H1 (cell line): Measurements from ENCODE around the gene LRRC56. TPM values are rescaled to one million over a fixed set of nuclear protein-coding genes. Genes with fewer than 3 reads are reported as not detected.

ENCODE experiments used
- CTCF ChIA-PET: fragments of 300-600 bp; sonication (Branson Sonifier 250); formaldehyde crosslinking; loops from one replicate; lab custom pipeline; 2021; ENCODE audit not compliant: partially characterized antibody; lab: Charles Lee
- POLR2A ChIA-PET: fragments of 300-600 bp; sonication (Branson Sonifier 250); formaldehyde crosslinking; loops from one replicate; lab custom pipeline; 2021; ENCODE audit warnings: inconsistent platforms; ENCODE audit not compliant: partially characterized antibody; lab: Charles Lee
- DNase-seq, 2 experiments: peaks; one replicate each; pipeline versions ENCODE4 v3.0.0 to v3.0.0-alpha.2; 2010 to 2022; ENCODE audit warnings: low spot score in 2 of 2, low read depth in 1 of 2, mixed read lengths in 1 of 2
- FAIRE-seq: peaks from 2 replicates; lab custom pipeline; 2011; peaks lifted over from hg19 to GRCh38; lab: Jason Lieb, UNC
- H2AFZ ChIP-seq: 2 replicates; pipeline ENCODE4 v1.8.1; 2012; ENCODE audit warnings: low read length, inconsistent platforms
- H2AK5ac ChIP-seq: 2 replicates; pipeline ENCODE4 v1.6.1; 2013; ENCODE audit warnings: low read depth, low read length
- H2BK120ac ChIP-seq: replicated peaks from 2 replicates; pipeline ENCODE3; 2013; ENCODE audit warnings: low read depth, low read length, inconsistent platforms
- H2BK12ac ChIP-seq: 2 replicates; pipeline ENCODE4 v1.6.1; 2013; ENCODE audit warnings: low read depth, low read length
- H2BK15ac ChIP-seq: 2 replicates; pipeline ENCODE4 v1.6.1; 2013; ENCODE audit warnings: low read length
- H2BK20ac ChIP-seq: 2 replicates; pipeline ENCODE4 v1.6.1; 2013; ENCODE audit warnings: low read length
- H2BK5ac ChIP-seq: 2 replicates; pipeline ENCODE4 v1.6.1; 2013; ENCODE audit warnings: low read depth, low read length
- H3K14ac ChIP-seq: 2 replicates; pipeline ENCODE4 v1.6.1; 2013; ENCODE audit warnings: inconsistent platforms; ENCODE audit not compliant: insufficient read length
- H3K18ac ChIP-seq: 2 replicates; pipeline ENCODE4 v1.6.1; 2013; ENCODE audit warnings: low read length; ENCODE audit errors: extremely low read depth
- H3K23ac ChIP-seq: 2 replicates; pipeline ENCODE4 v1.6.1; 2013; ENCODE audit warnings: inconsistent platforms; ENCODE audit not compliant: insufficient read length
- H3K23me2 ChIP-seq: 2 replicates; pipeline ENCODE4 v1.6.1; 2013; ENCODE audit warnings: low read depth, low read length
- H3K27ac ChIP-seq: 2 replicates; pipeline ENCODE4 v1.6.1; 2011; ENCODE audit warnings: low read depth, low read length, inconsistent platforms
- H3K27me3 ChIP-seq, 4 experiments: replicated peaks in 1 of 4; 1 replicate in 1 of 4; 2 replicates in 3 of 4; pipeline versions ENCODE4 v1.6.1 to v1.8.1; 2011 to 2013; ENCODE audit warnings: low read length in 3 of 4, mild to moderate bottlenecking in 3 of 4, inconsistent platforms in 2 of 4, mixed read lengths in 2 of 4, moderate library complexity in 1 of 4; ENCODE audit not compliant: control insufficient read depth in 3 of 4, insufficient read depth in 3 of 4; ENCODE audit errors: extremely low read depth in 1 of 4
- H3K36me3 ChIP-seq, 4 experiments: 2 replicates each; pipeline versions ENCODE4 v1.6.1 to v1.8.1; 2011 to 2013; ENCODE audit warnings: mild to moderate bottlenecking in 4 of 4, low read length in 3 of 4, moderate library complexity in 2 of 4, control low read depth in 1 of 4, inconsistent platforms in 1 of 4; ENCODE audit not compliant: insufficient read depth in 4 of 4, control insufficient read depth in 2 of 4
- H3K4ac ChIP-seq: replicated peaks from 2 replicates; pipeline ENCODE3; 2013; ENCODE audit warnings: low read length, low read depth, mixed read lengths, inconsistent platforms; ENCODE audit not compliant: insufficient read length
- H3K4me1 ChIP-seq, 4 experiments: replicated peaks in 1 of 4; 1 replicate in 1 of 4; 2 replicates in 3 of 4; pipeline versions ENCODE4 v1.6.1 to v1.8.1; 2011 to 2013; ENCODE audit warnings: low read length in 3 of 4, inconsistent platforms in 2 of 4, mixed read lengths in 1 of 4; ENCODE audit not compliant: insufficient read depth in 4 of 4, control insufficient read depth in 3 of 4
- H3K4me2 ChIP-seq, 2 experiments: 2 replicates each; pipeline versions ENCODE4 v1.6.1 to v1.8.1; 2011 to 2013; ENCODE audit warnings: low read depth in 2 of 2, low read length in 2 of 2, control low read depth in 1 of 2, inconsistent platforms in 1 of 2, mild to moderate bottlenecking in 1 of 2; ENCODE audit not compliant: insufficient read depth in 1 of 2
- H3K4me3 ChIP-seq, 4 experiments: fragments of 200-600, 300-600 bp in 1 of 4; sonication (generic), shearing (Covaris generic), sonication (Bioruptor Twin) in 1 of 4; 2 replicates each; pipeline versions ENCODE4 v1.5.1 to v1.8.1; 2011 to 2016; ENCODE audit warnings: low read length in 4 of 4, low read depth in 3 of 4, control low read depth in 2 of 4, inconsistent platforms in 2 of 4, mild to moderate bottlenecking in 2 of 4, mixed read lengths in 1 of 4, moderate library complexity in 1 of 4; ENCODE audit not compliant: insufficient read depth in 2 of 4; ENCODE audit errors: extremely low read depth in 1 of 4
- H3K56ac ChIP-seq: replicated peaks from 2 replicates; pipeline ENCODE3; 2013; ENCODE audit warnings: low read depth, mild to moderate bottlenecking, mixed read lengths, low read length, inconsistent platforms; ENCODE audit not compliant: insufficient read length
- H3K79me1 ChIP-seq: 2 replicates; pipeline ENCODE4 v1.6.1; 2013; ENCODE audit warnings: low read depth, low read length, control low read depth
- H3K79me2 ChIP-seq, 2 experiments: 2 replicates each; pipeline versions ENCODE4 v1.6.1 to v1.8.1; 2012 to 2013; ENCODE audit warnings: low read length in 2 of 2, mild to moderate bottlenecking in 2 of 2, inconsistent platforms in 1 of 2; ENCODE audit not compliant: insufficient read depth in 2 of 2, control insufficient read depth in 1 of 2
- H3K9ac ChIP-seq, 4 experiments: replicated peaks in 1 of 4; 1 replicate in 1 of 4; 2 replicates in 3 of 4; pipeline versions ENCODE4 v1.6.1 to v1.8.1; 2011 to 2013; ENCODE audit warnings: low read depth in 3 of 4, low read length in 3 of 4, control low read depth in 2 of 4, mild to moderate bottlenecking in 2 of 4, moderate library complexity in 2 of 4, inconsistent platforms in 1 of 4; ENCODE audit errors: extremely low read depth in 1 of 4
- H3K9me3 ChIP-seq, 2 experiments: 2 replicates each; pipeline versions ENCODE4 v1.6.1 to v1.8.1; 2012 to 2013; ENCODE audit warnings: mild to moderate bottlenecking in 2 of 2, moderate library complexity in 2 of 2, control low read depth in 1 of 2, inconsistent platforms in 1 of 2, low read depth in 1 of 2, low read length in 1 of 2, mixed read lengths in 1 of 2; ENCODE audit not compliant: insufficient read depth in 2 of 2
- H4K20me1 ChIP-seq, 2 experiments: replicated peaks in 1 of 2; 2 replicates each; pipeline versions ENCODE3 to v1.8.1; 2011 to 2013; ENCODE audit warnings: inconsistent platforms in 2 of 2, low read length in 2 of 2, mild to moderate bottlenecking in 1 of 2; ENCODE audit not compliant: insufficient read depth in 2 of 2, control insufficient read depth in 1 of 2
- H4K5ac ChIP-seq: 2 replicates; pipeline ENCODE4 v1.6.1; 2013; ENCODE audit warnings: low read length, low read depth, mixed read lengths, inconsistent platforms; ENCODE audit not compliant: insufficient read length
- H4K8ac ChIP-seq: 2 replicates; pipeline ENCODE4 v1.8.0; 2013; ENCODE audit warnings: mild to moderate bottlenecking, moderate library complexity, low read length, inconsistent platforms; ENCODE audit not compliant: insufficient read depth; ENCODE audit errors: extremely low read depth
- H4K91ac ChIP-seq: replicated peaks from 2 replicates; pipeline ENCODE3; 2013; ENCODE audit warnings: low read length, mixed read lengths, inconsistent platforms; ENCODE audit not compliant: insufficient read length
- CBX8 ChIP-seq: fragments of 300-800, 300-1000 bp; sonication (generic); IDR thresholded peaks from 2 replicates; pipeline ENCODE4 v1.7.1; 2016; ENCODE audit warnings: low read depth, low read length, borderline replicate concordance
- CREB1 ChIP-seq: IDR thresholded peaks from 2 replicates; pipeline ENCODE4 v1.6.1; 2012; ENCODE audit warnings: inconsistent platforms
- E2F6 ChIP-seq: IDR thresholded peaks from 2 replicates; pipeline ENCODE4 v1.6.1; 2012; ENCODE audit warnings: inconsistent platforms
- EP300 ChIP-seq, 2 experiments: IDR thresholded peaks; 1 replicate in 1 of 2; 2 replicates in 1 of 2; pipeline ENCODE4 v1.6.1; 2011 to 2012; ENCODE audit warnings: low read depth in 2 of 2, low read length in 2 of 2, mild to moderate bottlenecking in 2 of 2, borderline replicate concordance in 1 of 2, inconsistent platforms in 1 of 2, moderate library complexity in 1 of 2
- GTF2F1 ChIP-seq: IDR thresholded peaks from 2 replicates; pipeline ENCODE4 v1.6.1; 2012; ENCODE audit warnings: low read depth, low read length, improper control_type of control experiment, borderline replicate concordance
- MAX ChIP-seq: IDR thresholded peaks from 2 replicates; pipeline ENCODE4 v1.6.1; 2012; ENCODE audit warnings: inconsistent platforms
- POLR2AphosphoS5 ChIP-seq: IDR thresholded peaks from 2 replicates; pipeline ENCODE4 v1.6.1; 2011; ENCODE audit warnings: low read depth, low read length
- RAD21 ChIP-seq, 2 experiments: IDR thresholded peaks in 1 of 2; conservative IDR thresholded peaks in 1 of 2; 2 replicates each; pipeline ENCODE4 v1.6.1; 2011; ENCODE audit warnings: low read depth in 2 of 2, low read length in 2 of 2, improper control_type of control experiment in 1 of 2, inconsistent platforms in 1 of 2, mild to moderate bottlenecking in 1 of 2, moderate library complexity in 1 of 2
- SIRT6 ChIP-seq: IDR thresholded peaks from one replicate; pipeline ENCODE4 v1.7.1; 2012; ENCODE audit warnings: low read length, inconsistent platforms
- WGBS, 2 experiments: shearing (Covaris generic) in 1 of 2; methylation state at CpG; one replicate each; pipeline versions ENCODE4 v1.1.6 to v1.1.7; 2013 to 2015; ENCODE audit warnings: low lambda C conversion rate in 2 of 2, mixed read lengths in 2 of 2, inconsistent platforms in 1 of 2, low coverage in 1 of 2, missing lambda C conversion rate in 1 of 2; ENCODE audit not compliant: insufficient replicate concordance in 2 of 2, insufficient coverage in 1 of 2, insufficient read length in 1 of 2; ENCODE audit errors: extremely low coverage in 1 of 2, missing lambda C conversion rate in 1 of 2; 5-methylcytosine and 5-hydroxymethylcytosine counted together
- polyA plus RNA-seq, 7 experiments: library from polyadenylated mRNA; depleted of rRNA in 3 of 7; stranded (reverse) in 5 of 7; unstranded in 2 of 7; fragments of >200 nt in 5 of 7; fragments of 200-250 nt in 2 of 7; gene quantifications; 1 replicate in 5 of 7; 2 replicates in 1 of 7; 4 replicates in 1 of 7; pipeline versions ENCODE4 v1.2.1 to v1.2.3, GENCODE V29; 2011 to 2013; ENCODE audit warnings: missing spikeins in 2 of 7, mixed read lengths in 2 of 7
- total RNA-seq: library from RNA; stranded (reverse); fragmentation: NEBNext Ultra II Directional; extraction: Animal tissue kit (Norgen Biotek cat#: 25700); gene quantifications from 2 replicates; pipeline ENCODE4 v1.2.1, GENCODE V29; 2021

Gene LRRC56
- total and polyA plus RNA-seq, 2 of the 8 experiments (the other 6 are each of a cell fraction or from before 2014, with no cell fraction given): 0.94 to 1.9 TPM

- Histone ChIP-seq H3K9ac (no peak overlapping the region), H2BK12ac (no peak overlapping the region), H2BK5ac (peak overlapping the region; percentile 18; the same call in 1 of the 2 replicates), H3K4me3 (no peak overlapping the region), H4K20me1 (peaks cover 4 to 11% of the 10 kb centered on the region in 2 experiments), H3K27ac (no peak overlapping the region), H3K18ac (no peak overlapping the region), H3K56ac (no peak overlapping the region), H3K4me1 (no peaks in the 10 kb centered on the region), H2AFZ (no peak overlapping the region), H2AK5ac (peak overlapping the region; percentile 29), H3K9me3 (peaks cover 11 to 19% of the 10 kb centered on the region in 2 experiments; a peak in 3 of 4 replicates), H4K5ac (no peak overlapping the region), H3K36me3 (peaks cover 17 to 50% (median 33%) of the 10 kb centered on the region in 4 experiments; a peak in 7 of 8 replicates), H3K23ac (no peak overlapping the region), H4K91ac (peak overlapping the region; percentile 65), H2BK15ac (no peak overlapping the region; the same call in 1 of the 2 replicates), H4K8ac (no peak overlapping the region), H3K4ac (no peak overlapping the region), H3K4me2 (no peak overlapping the region), H3K79me2 (no peaks in the 10 kb centered on the region), H3K79me1 (no peaks in the 10 kb centered on the region; the same call in none of the 2 replicates), H3K23me2 (no peaks in the 10 kb centered on the region), H2BK20ac (no peak overlapping the region), H3K27me3 (no peaks in the 10 kb centered on the region), H2BK120ac (no peak overlapping the region), H3K14ac (no peak overlapping the region)
- DNase-seq (peak in 1 of 2 experiments; percentile 52), FAIRE-seq (no peak)
- ChIA-PET POLR2A (interaction anchor here (1.4 to 1.7 kb wide), 3 partner anchors 9 to 80 kb away, joined by 3 to 11 read pairs (median 4); partner anchors contain the start of gene RNH1), CTCF (interaction anchor here (1.7 kb wide), 1 partner anchor 49 kb away, joined by 5 read pairs; no protein-coding TSS in a partner anchor)
- WGBS, 2 experiments: 95% methylated on average over 33 of the region's 34 CpGs; no CpG with 5 or more reads in 1 of the 2 experiments
- TF ChIP-seq POLR2AphosphoS5: peak; percentile 51; the same call in 1 of the 2 replicates
- TF ChIP-seq GTF2F1: no peak
- peak; percentile 83 for TF ChIP-seq MAX
- TF ChIP-seq RAD21 (IDR thresholded peaks at IDR 0.05 in 1 of 2, conservative IDR thresholded peaks at IDR 0.05 in 1 of 2; ENCODE audit: low read depth in 2 of 2, low read length in 2 of 2): no peak
- TF ChIP-seq EP300 (IDR thresholded peaks at IDR 0.05; ENCODE audit: borderline replicate concordance in 1 of 2, low read depth in 2 of 2, low read length in 2 of 2): no peak
- peak; percentile 43; the same call in 1 of the 2 replicates for TF ChIP-seq E2F6
- no peak for TF ChIP-seq CBX8
- no peak for TF ChIP-seq SIRT6
- no peak for TF ChIP-seq CREB1
Measured at GRCh38 chr11:496834-497564, 40.3 kb upstream of the LRRC56 start.
